ENCODE results near the gene SPIRE2. TPM values are rescaled to one million over a fixed set of nuclear protein-coding genes. Genes with fewer than 3 reads are reported as not detected.
"Not testable (repeated sequence)": the region's sequence is repeated elsewhere in the genome, so short reads cannot be mapped to it uniquely, and the experiment has no call there.

Gene SPIRE2
- total RNA-seq, 1 experiment from 2014 or later, result 2.3 TPM

DNA sequence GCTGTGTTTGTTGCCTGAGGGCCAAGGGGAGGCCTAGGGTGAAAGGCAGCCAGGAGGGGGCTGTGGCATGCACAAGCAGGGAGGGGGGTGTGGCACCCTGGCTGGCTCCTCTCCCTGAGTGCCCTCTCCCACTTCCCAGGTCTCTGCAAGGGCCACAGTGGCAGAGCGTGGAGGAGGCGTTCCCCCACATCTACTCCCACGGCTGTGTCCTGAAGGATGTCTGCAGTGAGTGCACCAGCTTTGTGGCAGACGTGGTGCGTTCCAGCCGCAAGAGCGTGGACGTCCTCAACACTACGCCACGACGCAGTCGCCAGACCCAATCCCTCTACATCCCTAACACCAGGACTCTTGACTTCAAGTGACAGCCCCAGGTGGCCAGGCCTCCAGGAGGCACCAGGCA is 41.6 kb downstream of the SPIRE2 start:
- no peak for DNase-seq (ENCODE audit: low read depth)

- DNase-seq (ENCODE audit: low read depth), result no peak
Observed at GRCh38 chr16:89870440-89870839, 42.2 kb downstream of the SPIRE2 start.

GRCh38 chr16:89871895-89872294 is 43.6 kb downstream of the SPIRE2 start:
- no peak for DNase-seq (ENCODE audit: low read depth)

- DNase-seq (ENCODE audit: low read depth), result peak; percentile 80
Observed at GRCh38 chr16:89873109-89873971, 45.1 kb downstream of the SPIRE2 start, which contains the start of gene TCF25. TSS of gene TCF25 (plus strand) at chr16:89873592. CDS start at chr16:89873668, 76 bp downstream.

GRCh38 chr16:89873972-89874689 is 45.9 kb downstream of the SPIRE2 start:
- peak; percentile 78 for DNase-seq (ENCODE audit: low read depth)

GRCh38 chr16:89879123-89879522 is 50.8 kb downstream of the SPIRE2 start:
- DNase-seq (ENCODE audit: low read depth), result not testable (repeated sequence)

GRCh38 chr16:89880477-89881367 is 52.4 kb downstream of the SPIRE2 start:
- no peak for DNase-seq (ENCODE audit: low read depth)

- no peak for DNase-seq (ENCODE audit: low read depth)
Observed at GRCh38 chr16:89881368-89881730, 53.1 kb downstream of the SPIRE2 start.

DNA sequence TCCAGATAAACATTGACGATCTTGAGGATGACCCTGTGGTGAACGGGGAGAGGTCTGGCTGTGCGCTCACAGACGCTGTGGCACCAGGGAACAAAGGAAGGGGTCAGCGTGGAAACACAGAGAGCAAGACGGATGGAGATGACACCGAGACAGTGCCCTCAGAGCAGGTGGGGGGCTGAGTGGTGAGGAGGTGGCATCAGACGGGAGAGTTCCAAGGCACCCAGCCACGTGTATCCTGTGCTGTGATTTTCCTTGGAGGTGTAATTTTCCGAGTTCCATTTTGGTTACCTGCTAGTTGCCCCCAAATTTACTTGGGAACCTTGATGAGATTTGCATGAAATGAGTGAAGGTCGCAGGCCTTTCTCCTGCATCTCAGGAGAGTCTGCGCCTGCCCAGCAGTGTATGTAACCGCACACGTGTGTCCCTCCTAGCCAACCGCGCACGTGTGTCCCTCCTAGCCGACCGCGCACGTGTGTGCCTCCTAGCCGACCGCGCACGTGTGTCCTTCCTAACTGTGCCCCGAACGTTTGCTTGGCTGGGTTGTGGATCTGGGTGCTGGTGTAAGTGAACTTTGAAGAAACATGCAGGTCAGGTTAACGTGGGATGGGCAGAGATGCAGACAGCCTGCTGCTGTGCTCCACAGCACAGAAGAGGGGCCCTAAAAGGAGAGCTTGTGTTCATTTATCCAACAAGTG is 55.2 kb downstream of the SPIRE2 start:
- DNase-seq (ENCODE audit: low read depth), result no peak

DNA sequence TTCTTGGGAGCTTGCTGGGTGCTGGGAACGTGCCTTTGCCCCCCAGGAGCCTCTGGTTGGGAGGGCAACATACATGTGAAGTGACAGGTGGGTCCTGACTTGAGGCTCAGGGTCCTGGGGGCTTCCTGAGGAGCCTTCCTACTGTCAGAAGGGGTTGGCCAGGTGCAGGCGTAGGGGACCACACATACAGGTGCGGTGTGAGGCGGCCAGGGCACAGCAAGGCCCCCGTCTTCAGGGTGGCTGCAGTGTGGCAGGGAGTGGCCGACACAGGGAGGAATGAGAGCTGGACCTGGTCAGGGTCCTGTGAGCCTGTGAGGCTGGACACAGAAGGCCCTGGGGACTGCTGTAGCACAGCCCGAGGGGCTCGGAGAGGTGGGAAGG is 55.8 kb downstream of the SPIRE2 start:
- DNase-seq (ENCODE audit: low read depth), result no peak

- DNase-seq (ENCODE audit: low read depth), result no peak
Observed at GRCh38 chr16:89887243-89887642, 59.0 kb downstream of the SPIRE2 start.

DNA sequence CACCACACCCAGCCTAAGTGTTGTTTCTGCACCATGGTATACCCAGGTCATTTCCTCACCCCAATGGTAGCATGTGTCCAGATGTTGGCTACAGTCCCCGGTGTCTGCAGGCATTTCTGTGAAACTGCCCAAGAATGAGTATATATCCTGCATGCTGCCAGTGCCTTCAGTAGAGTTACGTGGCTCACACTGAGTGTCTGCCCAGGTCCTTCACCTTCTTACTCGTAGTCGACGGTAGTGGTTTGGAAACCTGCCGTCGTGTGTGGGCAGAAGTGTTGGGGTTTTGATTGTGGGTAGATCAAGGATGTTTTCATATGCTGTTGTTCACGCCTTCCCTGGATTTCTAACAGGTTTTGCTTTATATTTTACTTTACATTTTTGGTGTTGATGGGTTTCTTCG is 61.9 kb downstream of the SPIRE2 start:
- DNase-seq (ENCODE audit: low read depth), result no peak

DNA sequence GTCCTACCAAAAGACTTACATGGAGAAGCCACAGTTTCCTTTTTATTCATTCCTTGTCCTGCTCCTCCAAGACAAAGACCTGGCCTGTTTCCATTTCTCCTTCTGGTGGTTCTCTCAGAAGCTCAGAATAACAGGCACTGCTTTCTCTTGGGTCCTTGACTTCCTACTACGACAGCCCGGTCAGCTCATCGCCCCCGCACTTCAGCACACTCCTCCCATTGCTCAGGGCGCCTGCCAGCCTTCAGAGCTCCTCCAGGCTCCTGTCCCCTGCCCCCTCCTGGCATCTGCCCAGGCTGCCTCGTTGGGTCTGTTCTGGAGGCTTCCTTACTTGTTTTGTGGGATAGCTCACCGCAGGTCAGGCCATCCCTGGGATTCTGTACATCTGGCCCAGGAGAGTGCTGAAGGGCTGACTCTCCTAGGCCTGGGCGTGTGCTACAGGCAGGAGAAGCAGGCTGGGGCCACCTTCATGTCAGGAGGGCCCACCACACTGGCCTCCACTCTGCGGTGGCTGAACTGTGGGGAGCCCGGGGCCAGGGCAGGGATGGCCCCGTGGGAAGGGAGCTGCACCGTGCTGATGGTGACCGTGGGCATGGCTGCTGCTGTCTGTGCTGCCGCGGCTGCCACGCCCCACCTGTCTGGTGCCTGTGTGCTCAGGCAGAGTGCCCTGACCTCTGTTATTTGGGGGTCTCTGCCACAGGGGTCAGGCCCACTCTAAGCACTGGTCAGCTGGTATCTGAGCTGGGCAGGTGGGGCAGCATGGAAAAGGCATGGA is 62.8 kb downstream of the SPIRE2 start:
- DNase-seq (ENCODE audit: low read depth), result no peak

GRCh38 chr16:89892055-89892630 is 63.9 kb downstream of the SPIRE2 start:
- DNase-seq (ENCODE audit: low read depth), result no peak

- DNase-seq (ENCODE audit: low read depth), result no peak
Observed at GRCh38 chr16:89892635-89893034, 64.4 kb downstream of the SPIRE2 start.

DNA sequence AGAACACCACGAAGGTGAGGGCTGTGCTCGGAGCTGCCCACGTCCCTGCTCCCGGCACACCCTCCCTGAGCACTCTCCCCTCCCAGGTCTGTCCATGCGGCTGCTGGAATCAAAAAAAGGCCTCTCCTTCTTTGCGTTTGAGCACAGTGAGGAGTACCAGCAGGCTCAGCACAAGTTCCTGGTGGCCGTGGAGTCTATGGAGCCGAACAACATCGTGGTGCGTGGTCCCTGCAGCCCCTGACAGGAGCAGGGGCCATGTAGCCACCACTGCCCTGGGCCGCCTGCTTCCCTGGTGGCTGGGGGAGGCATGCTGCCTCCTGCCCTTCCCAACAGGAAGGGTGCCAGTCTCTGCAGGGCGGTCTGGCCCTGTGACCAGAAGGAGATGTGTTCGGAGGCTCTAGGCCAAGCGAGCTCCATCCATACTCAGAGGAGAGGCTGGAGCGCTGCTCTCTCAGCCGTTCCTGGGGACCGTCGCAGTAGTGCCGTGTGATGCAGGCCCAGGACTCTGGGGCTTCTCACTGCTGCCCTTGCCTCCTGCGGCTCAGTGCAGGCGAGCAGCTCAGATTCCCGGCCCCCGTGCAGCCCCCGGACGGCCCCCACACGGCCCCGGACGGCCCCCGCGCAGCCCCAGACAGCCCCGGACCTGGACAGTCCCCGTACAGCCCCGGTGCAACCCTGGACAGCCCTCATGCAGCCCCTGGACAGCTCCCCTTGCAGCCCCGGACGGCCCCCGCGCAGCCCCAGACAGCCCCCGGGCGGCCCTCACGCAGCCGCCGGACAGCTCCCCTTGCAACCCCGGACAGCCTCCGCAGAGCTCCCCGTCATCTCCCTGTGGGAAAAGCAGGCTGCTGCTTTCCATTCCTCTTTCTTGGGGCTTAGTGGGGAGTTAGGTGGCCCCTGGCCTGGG is 65.6 kb downstream of the SPIRE2 start:
- DNase-seq (ENCODE audit: low read depth), result no peak

DNA sequence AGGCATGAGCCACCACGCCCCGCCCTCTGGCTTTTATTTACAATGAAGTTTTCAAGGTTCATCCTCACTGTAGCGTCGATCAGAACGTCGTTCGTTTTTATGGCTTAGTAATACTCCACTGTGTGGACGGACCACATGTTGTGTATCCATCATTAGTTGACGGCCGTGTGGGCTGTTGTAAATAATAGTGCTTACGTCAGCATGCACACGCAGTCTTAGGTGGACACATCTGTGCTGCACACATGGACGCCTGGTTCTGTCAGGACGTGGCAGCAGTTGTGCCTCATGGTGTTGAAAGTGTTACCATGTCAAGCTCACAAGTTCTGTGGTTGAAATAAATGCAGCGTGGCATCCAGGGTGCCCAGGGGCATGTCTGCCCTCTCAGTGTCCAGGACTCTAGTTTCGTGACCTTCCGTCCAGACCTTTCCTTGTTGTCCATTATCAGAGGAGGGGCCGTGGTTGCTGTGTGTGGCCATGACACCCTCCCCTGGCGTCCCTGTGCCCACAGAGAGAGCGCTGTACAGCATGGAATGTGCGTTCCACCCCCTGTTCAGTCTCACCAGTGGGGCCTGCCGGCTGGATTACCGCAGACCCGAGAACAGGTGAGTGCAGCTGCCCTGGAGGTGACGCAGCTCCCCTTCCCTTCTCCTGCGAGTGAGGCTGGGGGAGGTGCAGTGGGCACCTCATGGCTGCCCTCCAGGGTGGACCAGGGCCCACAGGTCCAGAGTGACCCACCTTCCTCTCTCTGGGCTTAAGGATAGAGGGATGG is 67.4 kb downstream of the SPIRE2 start:
- no peak for DNase-seq (ENCODE audit: low read depth)

DNA sequence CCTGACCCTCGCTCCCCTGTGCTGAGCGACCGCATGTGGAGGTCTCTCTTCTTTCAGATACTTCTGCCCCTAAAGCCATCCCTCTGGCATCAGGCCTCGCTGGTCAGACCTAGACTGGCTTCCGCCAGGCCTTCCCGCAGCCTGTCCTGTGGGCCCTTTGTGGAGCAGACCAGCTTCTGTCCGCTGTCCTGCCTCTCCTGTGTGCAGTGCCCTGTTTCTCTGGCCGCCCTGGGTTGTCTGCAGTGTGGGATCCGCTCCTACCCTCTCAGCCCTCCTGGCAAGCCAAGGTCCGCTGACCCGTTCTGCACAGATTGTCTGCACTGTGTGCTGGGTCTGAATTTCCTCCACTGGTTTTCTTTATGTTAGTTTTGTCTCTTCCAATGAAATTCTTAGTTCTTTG is 68.9 kb downstream of the SPIRE2 start:
- no peak for DNase-seq (ENCODE audit: low read depth)
